Neuron (in vitro differentiated cells): ENCODE results near the gene MRPL48.
A peak's percentile ranks its signal among the peaks of the same experiment; 100 is the strongest.
"Not testable (repeated sequence)": the region's sequence is repeated elsewhere in the genome, so short reads cannot be mapped to it uniquely, and the experiment has no call there.

ENCODE experiments used
- H2AFZ ChIP-seq: one replicate; pipeline ENCODE4 v1.6.1; 2013; ENCODE audit warnings: low read depth, mild to moderate bottlenecking, inconsistent platforms, low read length, moderate library complexity
- H3K27me3 ChIP-seq: one replicate; pipeline ENCODE4 v1.6.1; 2013; ENCODE audit warnings: low read length; ENCODE audit not compliant: insufficient read depth
- H3K36me3 ChIP-seq: one replicate; pipeline ENCODE4 v1.6.1; 2013; ENCODE audit warnings: low read length; ENCODE audit not compliant: insufficient read depth
- H3K4me1 ChIP-seq: one replicate; pipeline ENCODE4 v1.6.1; 2013; ENCODE audit warnings: low read length; ENCODE audit not compliant: insufficient read depth
- H3K4me3 ChIP-seq: 2 replicates; pipeline ENCODE4 v1.5.1; 2013; ENCODE audit warnings: mild to moderate bottlenecking, low read length, moderate library complexity
- H3K9me3 ChIP-seq: one replicate; pipeline ENCODE4 v1.6.1; 2013; ENCODE audit warnings: low read length

The MRPL48 gene

GRCh38 chr11:73758451-73758850, 29.2 kb upstream of the MRPL48 start:
- no peaks in the 10 kb centered on the region for H3K36me3 ChIP-seq
- no peaks in the 10 kb centered on the region for H3K9me3 ChIP-seq
- no peaks in the 10 kb centered on the region for H3K27me3 ChIP-seq
- H3K4me1 ChIP-seq: peaks cover 21% of the 10 kb centered on the region
- H2AFZ ChIP-seq: no peak overlapping the region
- H3K4me3 ChIP-seq: peak overlapping the region; percentile 96

- Histone ChIP-seq H2AFZ (no peak overlapping the region), H3K9me3 (no peaks in the 10 kb centered on the region), H3K36me3 (no peaks in the 10 kb centered on the region), H3K27me3 (no peaks in the 10 kb centered on the region), H3K4me1 (peaks cover 21% of the 10 kb centered on the region), H3K4me3 (peak overlapping the region; percentile 96)
These were observed 28.0 kb upstream of the MRPL48 start for GRCh38 chr11:73759610-73760134.

DNA sequence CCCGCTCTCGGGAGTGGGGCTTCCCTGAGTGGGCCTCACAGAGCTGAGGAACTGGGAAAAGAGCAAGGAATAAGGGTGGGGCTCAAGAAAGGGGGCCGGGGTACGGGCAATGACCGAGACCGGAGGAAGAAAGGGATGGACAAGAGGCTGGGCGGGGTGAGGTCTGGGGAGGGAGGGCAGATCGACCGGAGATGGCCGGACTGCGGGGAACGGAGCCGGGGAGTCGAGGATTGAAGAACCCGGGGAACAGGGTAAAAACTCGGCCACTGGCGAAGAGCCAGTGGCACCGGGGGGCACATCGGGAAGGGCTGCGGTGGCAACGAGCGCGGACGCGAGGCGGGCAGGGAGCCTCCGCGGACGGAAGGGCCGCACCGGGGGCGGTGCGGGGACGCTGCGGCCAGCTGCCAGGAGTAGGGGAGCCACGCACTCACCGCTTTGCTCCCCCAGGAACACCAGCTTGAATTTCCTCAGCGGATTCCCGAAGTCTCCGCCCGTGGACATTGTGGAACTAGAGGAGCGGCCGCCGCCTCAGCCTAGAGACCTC, 27.5 kb upstream of the MRPL48 start:
- H3K4me3 ChIP-seq: peak overlapping the region; percentile 96
- H3K36me3 ChIP-seq: no peaks in the 10 kb centered on the region
- no peak overlapping the region for H2AFZ ChIP-seq
- peaks cover 21% of the 10 kb centered on the region for H3K4me1 ChIP-seq
- no peaks in the 10 kb centered on the region for H3K9me3 ChIP-seq
- no peaks in the 10 kb centered on the region for H3K27me3 ChIP-seq

- Histone ChIP-seq H3K4me1 (peaks cover 21% of the 10 kb centered on the region), H3K4me3 (peak within 1 kb of the TSS; percentile 96), H3K36me3 (no peaks in the 10 kb centered on the region), H3K27me3 (no peaks in the 10 kb centered on the region), H2AFZ (peak within 1 kb of the TSS; percentile 85), H3K9me3 (no peaks in the 10 kb centered on the region)
These were observed 26.8 kb upstream of the MRPL48 start, which contains the start of gene RAB6A for GRCh38 chr11:73760679-73761402. TSS of gene RAB6A (minus strand) at chr11:73761074. CDS start at chr11:73760635, 439 bp downstream.

DNA sequence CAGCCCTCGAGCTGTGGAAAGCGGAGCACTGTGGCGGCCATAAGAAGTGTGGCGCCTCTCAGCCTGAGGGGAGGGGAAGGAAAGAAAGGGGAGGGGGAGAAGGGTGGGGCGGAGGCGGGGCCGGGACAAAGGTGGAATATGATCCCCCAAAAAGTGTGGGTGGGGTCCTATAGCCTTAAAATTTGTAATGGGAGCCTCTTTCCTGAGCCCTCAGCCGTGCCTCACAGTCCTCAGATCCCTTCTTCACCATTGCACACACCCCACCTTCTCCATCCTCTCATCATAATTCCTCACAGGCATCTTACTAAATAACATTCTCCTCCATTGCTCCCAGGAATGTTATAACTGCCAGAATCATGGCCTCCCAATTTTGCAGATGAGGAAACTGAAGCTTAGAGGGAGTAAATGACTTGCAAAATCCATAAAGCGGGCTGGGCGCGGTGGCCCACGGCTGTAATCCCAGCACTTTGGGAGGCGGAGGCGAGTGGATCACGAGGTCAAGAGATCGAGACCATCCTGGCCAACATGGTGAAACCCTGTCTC, 26.2 kb upstream of the MRPL48 start:
- Histone ChIP-seq H3K4me3 (peak overlapping the region; percentile 51), H3K27me3 (no peaks in the 10 kb centered on the region), H3K36me3 (no peaks in the 10 kb centered on the region), H2AFZ (peak overlapping the region; percentile 85), H3K9me3 (no peaks in the 10 kb centered on the region), H3K4me1 (peaks cover 21% of the 10 kb centered on the region)

- peaks cover 16% of the 10 kb centered on the region for H3K4me1 ChIP-seq
- no peaks in the 10 kb centered on the region for H3K27me3 ChIP-seq
- H3K4me3 ChIP-seq: no peak overlapping the region
- H3K9me3 ChIP-seq: no peaks in the 10 kb centered on the region
- H2AFZ ChIP-seq: no peak overlapping the region
- H3K36me3 ChIP-seq: no peaks in the 10 kb centered on the region
These were observed 24.9 kb upstream of the MRPL48 start for GRCh38 chr11:73762732-73763131.

GRCh38 chr11:73766763-73767162, 20.9 kb upstream of the MRPL48 start:
- H3K9me3 ChIP-seq: no peaks in the 10 kb centered on the region
- H3K27me3 ChIP-seq: no peaks in the 10 kb centered on the region
- H3K4me3 ChIP-seq: no peak overlapping the region
- no peaks in the 10 kb centered on the region for H3K4me1 ChIP-seq
- H3K36me3 ChIP-seq: no peaks in the 10 kb centered on the region
- no peak overlapping the region for H2AFZ ChIP-seq

GRCh38 chr11:73770811-73771210, 16.9 kb upstream of the MRPL48 start:
- H3K4me3 ChIP-seq, H2AFZ ChIP-seq: not testable (repeated sequence)

GRCh38 chr11:73779084-73779902, 8.4 kb upstream of the MRPL48 start:
- Histone ChIP-seq H3K4me1 (no peaks in the 10 kb centered on the region), H3K4me3 (peak overlapping the region; percentile 56), H3K9me3 (no peaks in the 10 kb centered on the region), H3K27me3 (no peaks in the 10 kb centered on the region), H2AFZ (peak overlapping the region; percentile 71), H3K36me3 (no peaks in the 10 kb centered on the region)

More at GRCh38 chr11:73770811-73771210, 16.9 kb upstream of the MRPL48 start:
- H3K9me3 ChIP-seq, H3K36me3 ChIP-seq, H3K27me3 ChIP-seq, H3K4me1 ChIP-seq: not testable (repeated sequence)

GRCh38 chr11:73781303-73781702, 6.4 kb upstream of the MRPL48 start:
- Histone ChIP-seq H3K27me3 (no peaks in the 10 kb centered on the region), H2AFZ (no peak overlapping the region), H3K4me1 (no peaks in the 10 kb centered on the region), H3K36me3 (no peaks in the 10 kb centered on the region), H3K4me3 (no peak overlapping the region), H3K9me3 (no peaks in the 10 kb centered on the region)

DNA sequence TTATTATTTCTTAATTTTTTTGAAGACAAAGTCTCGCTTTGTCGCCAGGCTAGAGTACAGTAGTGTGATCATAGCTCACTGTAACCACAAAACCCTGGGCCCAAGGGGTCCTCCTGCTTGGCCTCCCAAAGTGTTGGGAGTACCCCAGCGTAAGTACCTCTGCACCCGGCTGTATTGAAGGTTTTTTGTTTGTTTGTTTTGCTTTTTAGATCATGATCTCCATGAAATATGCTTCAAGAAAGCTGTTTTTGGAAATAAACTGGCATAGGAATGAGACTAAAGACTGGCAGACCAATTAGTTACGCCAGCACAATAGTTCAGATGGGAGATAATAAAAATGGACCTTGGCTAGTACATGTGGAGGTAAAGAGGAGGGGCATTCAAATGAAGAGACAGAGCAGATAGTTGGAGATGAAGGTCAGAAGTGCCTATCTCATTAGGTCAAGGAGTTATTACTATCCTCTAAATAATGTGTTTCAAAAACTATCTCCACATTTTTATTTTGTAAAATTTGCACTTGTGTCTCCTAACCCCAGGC, 4.1 kb upstream of the MRPL48 start:
- Histone ChIP-seq H3K9me3 (no peaks in the 10 kb centered on the region), H3K4me1 (peaks cover 3% of the 10 kb centered on the region), H3K36me3 (no peaks in the 10 kb centered on the region), H3K4me3 (no peak overlapping the region), H2AFZ (no peak overlapping the region), H3K27me3 (no peaks in the 10 kb centered on the region)

- Histone ChIP-seq H3K36me3 (no peaks in the 10 kb centered on the region), H3K9me3 (no peaks in the 10 kb centered on the region), H3K27me3 (no peaks in the 10 kb centered on the region), H3K4me3 (no peak overlapping the region), H3K4me1 (peaks cover 3% of the 10 kb centered on the region), H2AFZ (no peak overlapping the region)
These were observed 3.5 kb upstream of the MRPL48 start for GRCh38 chr11:73784080-73784634.
